H1 (cell line): Measurements from ENCODE around the gene DSTYK. TPM values are rescaled to one million over a fixed set of nuclear protein-coding genes. Genes with fewer than 3 reads are reported as not detected.

Source experiments
- CTCF ChIA-PET: fragments of 300-600 bp; sonication (Branson Sonifier 250); formaldehyde crosslinking; loops from one replicate; lab custom pipeline; 2021; ENCODE audit not compliant: partially characterized antibody; lab: Charles Lee
- POLR2A ChIA-PET: fragments of 300-600 bp; sonication (Branson Sonifier 250); formaldehyde crosslinking; loops from one replicate; lab custom pipeline; 2021; ENCODE audit warnings: inconsistent platforms; ENCODE audit not compliant: partially characterized antibody; lab: Charles Lee
- DNase-seq, 2 experiments: peaks; one replicate each; pipeline versions ENCODE4 v3.0.0 to v3.0.0-alpha.2; 2010 to 2022; ENCODE audit warnings: low spot score in 2 of 2, low read depth in 1 of 2, mixed read lengths in 1 of 2
- FAIRE-seq: peaks from 2 replicates; lab custom pipeline; 2011; peaks lifted over from hg19 to GRCh38; lab: Jason Lieb, UNC
- H2AFZ ChIP-seq: 2 replicates; pipeline ENCODE4 v1.8.1; 2012; ENCODE audit warnings: low read length, inconsistent platforms
- H2AK5ac ChIP-seq: 2 replicates; pipeline ENCODE4 v1.6.1; 2013; ENCODE audit warnings: low read depth, low read length
- H2BK120ac ChIP-seq: replicated peaks from 2 replicates; pipeline ENCODE3; 2013; ENCODE audit warnings: low read depth, low read length, inconsistent platforms
- H2BK12ac ChIP-seq: 2 replicates; pipeline ENCODE4 v1.6.1; 2013; ENCODE audit warnings: low read depth, low read length
- H2BK15ac ChIP-seq: 2 replicates; pipeline ENCODE4 v1.6.1; 2013; ENCODE audit warnings: low read length
- H2BK20ac ChIP-seq: 2 replicates; pipeline ENCODE4 v1.6.1; 2013; ENCODE audit warnings: low read length
- H2BK5ac ChIP-seq: 2 replicates; pipeline ENCODE4 v1.6.1; 2013; ENCODE audit warnings: low read depth, low read length
- H3K14ac ChIP-seq: 2 replicates; pipeline ENCODE4 v1.6.1; 2013; ENCODE audit warnings: inconsistent platforms; ENCODE audit not compliant: insufficient read length
- H3K18ac ChIP-seq: 2 replicates; pipeline ENCODE4 v1.6.1; 2013; ENCODE audit warnings: low read length; ENCODE audit errors: extremely low read depth
- H3K23ac ChIP-seq: 2 replicates; pipeline ENCODE4 v1.6.1; 2013; ENCODE audit warnings: inconsistent platforms; ENCODE audit not compliant: insufficient read length
- H3K23me2 ChIP-seq: 2 replicates; pipeline ENCODE4 v1.6.1; 2013; ENCODE audit warnings: low read depth, low read length
- H3K27ac ChIP-seq: 2 replicates; pipeline ENCODE4 v1.6.1; 2011; ENCODE audit warnings: low read depth, low read length, inconsistent platforms
- H3K27me3 ChIP-seq, 4 experiments: replicated peaks in 1 of 4; 1 replicate in 1 of 4; 2 replicates in 3 of 4; pipeline versions ENCODE4 v1.6.1 to v1.8.1; 2011 to 2013; ENCODE audit warnings: low read length in 3 of 4, mild to moderate bottlenecking in 3 of 4, inconsistent platforms in 2 of 4, mixed read lengths in 2 of 4, moderate library complexity in 1 of 4; ENCODE audit not compliant: control insufficient read depth in 3 of 4, insufficient read depth in 3 of 4; ENCODE audit errors: extremely low read depth in 1 of 4
- H3K36me3 ChIP-seq, 4 experiments: 2 replicates each; pipeline versions ENCODE4 v1.6.1 to v1.8.1; 2011 to 2013; ENCODE audit warnings: mild to moderate bottlenecking in 4 of 4, low read length in 3 of 4, moderate library complexity in 2 of 4, control low read depth in 1 of 4, inconsistent platforms in 1 of 4; ENCODE audit not compliant: insufficient read depth in 4 of 4, control insufficient read depth in 2 of 4
- H3K4ac ChIP-seq: replicated peaks from 2 replicates; pipeline ENCODE3; 2013; ENCODE audit warnings: low read length, low read depth, mixed read lengths, inconsistent platforms; ENCODE audit not compliant: insufficient read length
- H3K4me1 ChIP-seq, 4 experiments: replicated peaks in 1 of 4; 1 replicate in 1 of 4; 2 replicates in 3 of 4; pipeline versions ENCODE4 v1.6.1 to v1.8.1; 2011 to 2013; ENCODE audit warnings: low read length in 3 of 4, inconsistent platforms in 2 of 4, mixed read lengths in 1 of 4; ENCODE audit not compliant: insufficient read depth in 4 of 4, control insufficient read depth in 3 of 4
- H3K4me2 ChIP-seq, 2 experiments: 2 replicates each; pipeline versions ENCODE4 v1.6.1 to v1.8.1; 2011 to 2013; ENCODE audit warnings: low read depth in 2 of 2, low read length in 2 of 2, control low read depth in 1 of 2, inconsistent platforms in 1 of 2, mild to moderate bottlenecking in 1 of 2; ENCODE audit not compliant: insufficient read depth in 1 of 2
- H3K4me3 ChIP-seq, 4 experiments: fragments of 200-600, 300-600 bp in 1 of 4; sonication (generic), shearing (Covaris generic), sonication (Bioruptor Twin) in 1 of 4; 2 replicates each; pipeline versions ENCODE4 v1.5.1 to v1.8.1; 2011 to 2016; ENCODE audit warnings: low read length in 4 of 4, low read depth in 3 of 4, control low read depth in 2 of 4, inconsistent platforms in 2 of 4, mild to moderate bottlenecking in 2 of 4, mixed read lengths in 1 of 4, moderate library complexity in 1 of 4; ENCODE audit not compliant: insufficient read depth in 2 of 4; ENCODE audit errors: extremely low read depth in 1 of 4
- H3K56ac ChIP-seq: replicated peaks from 2 replicates; pipeline ENCODE3; 2013; ENCODE audit warnings: low read depth, mild to moderate bottlenecking, mixed read lengths, low read length, inconsistent platforms; ENCODE audit not compliant: insufficient read length
- H3K79me1 ChIP-seq: 2 replicates; pipeline ENCODE4 v1.6.1; 2013; ENCODE audit warnings: low read depth, low read length, control low read depth
- H3K79me2 ChIP-seq, 2 experiments: 2 replicates each; pipeline versions ENCODE4 v1.6.1 to v1.8.1; 2012 to 2013; ENCODE audit warnings: low read length in 2 of 2, mild to moderate bottlenecking in 2 of 2, inconsistent platforms in 1 of 2; ENCODE audit not compliant: insufficient read depth in 2 of 2, control insufficient read depth in 1 of 2
- H3K9ac ChIP-seq, 4 experiments: replicated peaks in 1 of 4; 1 replicate in 1 of 4; 2 replicates in 3 of 4; pipeline versions ENCODE4 v1.6.1 to v1.8.1; 2011 to 2013; ENCODE audit warnings: low read depth in 3 of 4, low read length in 3 of 4, control low read depth in 2 of 4, mild to moderate bottlenecking in 2 of 4, moderate library complexity in 2 of 4, inconsistent platforms in 1 of 4; ENCODE audit errors: extremely low read depth in 1 of 4
- H3K9me3 ChIP-seq, 2 experiments: 2 replicates each; pipeline versions ENCODE4 v1.6.1 to v1.8.1; 2012 to 2013; ENCODE audit warnings: mild to moderate bottlenecking in 2 of 2, moderate library complexity in 2 of 2, control low read depth in 1 of 2, inconsistent platforms in 1 of 2, low read depth in 1 of 2, low read length in 1 of 2, mixed read lengths in 1 of 2; ENCODE audit not compliant: insufficient read depth in 2 of 2
- H4K20me1 ChIP-seq, 2 experiments: replicated peaks in 1 of 2; 2 replicates each; pipeline versions ENCODE3 to v1.8.1; 2011 to 2013; ENCODE audit warnings: inconsistent platforms in 2 of 2, low read length in 2 of 2, mild to moderate bottlenecking in 1 of 2; ENCODE audit not compliant: insufficient read depth in 2 of 2, control insufficient read depth in 1 of 2
- H4K5ac ChIP-seq: 2 replicates; pipeline ENCODE4 v1.6.1; 2013; ENCODE audit warnings: low read length, low read depth, mixed read lengths, inconsistent platforms; ENCODE audit not compliant: insufficient read length
- H4K8ac ChIP-seq: 2 replicates; pipeline ENCODE4 v1.8.0; 2013; ENCODE audit warnings: mild to moderate bottlenecking, moderate library complexity, low read length, inconsistent platforms; ENCODE audit not compliant: insufficient read depth; ENCODE audit errors: extremely low read depth
- H4K91ac ChIP-seq: replicated peaks from 2 replicates; pipeline ENCODE3; 2013; ENCODE audit warnings: low read length, mixed read lengths, inconsistent platforms; ENCODE audit not compliant: insufficient read length
- ATF3 ChIP-seq: IDR thresholded peaks from 2 replicates; pipeline ENCODE4 v1.6.1; 2011; ENCODE audit warnings: low read depth, mild to moderate bottlenecking, low read length; ENCODE audit not compliant: insufficient read depth
- SIRT6 ChIP-seq: IDR thresholded peaks from one replicate; pipeline ENCODE4 v1.7.1; 2012; ENCODE audit warnings: low read length, inconsistent platforms
- WGBS, 2 experiments: shearing (Covaris generic) in 1 of 2; methylation state at CpG; one replicate each; pipeline versions ENCODE4 v1.1.6 to v1.1.7; 2013 to 2015; ENCODE audit warnings: low lambda C conversion rate in 2 of 2, mixed read lengths in 2 of 2, inconsistent platforms in 1 of 2, low coverage in 1 of 2, missing lambda C conversion rate in 1 of 2; ENCODE audit not compliant: insufficient replicate concordance in 2 of 2, insufficient coverage in 1 of 2, insufficient read length in 1 of 2; ENCODE audit errors: extremely low coverage in 1 of 2, missing lambda C conversion rate in 1 of 2; 5-methylcytosine and 5-hydroxymethylcytosine counted together
- polyA plus RNA-seq, 7 experiments: library from polyadenylated mRNA; depleted of rRNA in 3 of 7; stranded (reverse) in 5 of 7; unstranded in 2 of 7; fragments of >200 nt in 5 of 7; fragments of 200-250 nt in 2 of 7; gene quantifications; 1 replicate in 5 of 7; 2 replicates in 1 of 7; 4 replicates in 1 of 7; pipeline versions ENCODE4 v1.2.1 to v1.2.3, GENCODE V29; 2011 to 2013; ENCODE audit warnings: missing spikeins in 2 of 7, mixed read lengths in 2 of 7
- total RNA-seq: library from RNA; stranded (reverse); fragmentation: NEBNext Ultra II Directional; extraction: Animal tissue kit (Norgen Biotek cat#: 25700); gene quantifications from 2 replicates; pipeline ENCODE4 v1.2.1, GENCODE V29; 2021

DSTYK gene
- total and polyA plus RNA-seq, 2 of the 8 experiments (the other 6 are each of a cell fraction or from before 2014, with no cell fraction given), result 2.7 to 8.5 TPM

- Histone ChIP-seq H3K4me1 (no peaks in the 10 kb centered on the region), H2BK5ac (no peak overlapping the region), H3K23ac (no peak overlapping the region), H2AK5ac (no peak overlapping the region), H3K4me2 (no peak overlapping the region), H4K91ac (no peak overlapping the region), H2BK20ac (no peak overlapping the region), H3K4me3 (no peak overlapping the region), H3K27me3 (no peaks in the 10 kb centered on the region), H4K8ac (no peak overlapping the region), H3K18ac (no peak overlapping the region), H4K5ac (no peak overlapping the region), H2AFZ (no peak overlapping the region), H3K14ac (no peak overlapping the region), H2BK120ac (no peak overlapping the region), H2BK15ac (no peak overlapping the region), H3K23me2 (no peaks in the 10 kb centered on the region), H2BK12ac (no peak overlapping the region), H3K79me2 (no peaks in the 10 kb centered on the region), H3K4ac (no peak overlapping the region), H3K36me3 (peaks cover 0 to 12% (median 3%) of the 10 kb centered on the region in 4 experiments; a peak in 3 of 8 replicates), H3K56ac (no peak overlapping the region), H4K20me1 (peaks cover 0 to 1% of the 10 kb centered on the region in 2 experiments), H3K79me1 (no peaks in the 10 kb centered on the region), H3K9me3 (no peaks in the 10 kb centered on the region), H3K27ac (no peak overlapping the region), H3K9ac (no peak overlapping the region)
- no peak for DNase-seq
- FAIRE-seq, result no peak
- WGBS, 2 experiments, result 84% methylated on average over 5 of the region's 5 CpGs; no CpG with 5 or more reads in 1 of the 2 experiments
- ChIA-PET POLR2A (no interaction called here), CTCF (interaction anchor here (0.6 to 1.7 kb wide), 3 partner anchors 13 to 85 kb away, joined by 3 to 6 read pairs (median 5); no protein-coding TSS in a partner anchor)
- no peak for TF ChIP-seq ATF3
- no peak for TF ChIP-seq SIRT6
Measured at GRCh38 chr1:205171369-205171768, 40.1 kb downstream of the DSTYK start.
